Bronchus fibroblast of lung (primary cell): Measurements from ENCODE around the gene VSTM2B. TPM values are rescaled to one million over a fixed set of nuclear protein-coding genes. Genes with fewer than 3 reads are reported as not detected.

ENCODE experiments used
- total RNA-seq: library from RNA; depleted of rRNA; stranded (reverse); fragments of >200 nt; gene quantifications from 2 replicates; pipeline ENCODE4 v1.2.3, GENCODE V29; 2015

VSTM2B gene
- total RNA-seq: not detected in 2 replicates

GRCh38 chr19:29525901-29526729 is at the start of gene VSTM2B:
Gene VSTM2B (plus strand): TSS chr19:29525994. CDS start chr19:29526584, 590 bp downstream.

GRCh38 chr19:29605653-29606419 is 80.0 kb downstream of the VSTM2B start, which contains the start of gene POP4:
Gene POP4 (plus strand): TSS chr19:29606283. CDS start chr19:29606319, 36 bp downstream.

Other genes with a start within 250 kb of the VSTM2B start
- 96.6 and 99.4 TPM in 2 replicates for gene POP4, start 80.3 kb downstream of the VSTM2B start, total RNA-seq
- gene PLEKHF1, start 139.5 kb downstream of the VSTM2B start, total RNA-seq: 18.7 and 19.3 TPM in 2 replicates
- gene C19orf12, start 189.3 kb downstream of the VSTM2B start, total RNA-seq: 36.6 and 40.0 TPM in 2 replicates